Activated B cell treated with CpG ODN at 0.5 μM for 24 hours (primary cell): Measurements from ENCODE around the gene MFAP3L. TPM values are rescaled to one million over a fixed set of nuclear protein-coding genes. Genes with fewer than 3 reads are reported as not detected.
A peak's percentile ranks its signal among the peaks of the same experiment; 100 is the strongest.

ENCODE experiments used
- ATAC-seq: fragments of 200-7000 bp; cut with Tn5 transposase; one replicate; pipeline ENCODE4 v1.10.0; 2021; ENCODE audit warnings: low read depth, mild to moderate bottlenecking, moderate library complexity
- CTCF ChIA-PET: fragments of 350-600 bp; sonication (Branson Sonifier 250); formaldehyde crosslinking; loops from one replicate; lab custom pipeline; 2021; ENCODE audit warnings: antibody characterized with exemption; lab: Charles Lee
- POLR2A ChIA-PET: fragments of 350-600 bp; sonication (Branson Sonifier 250); formaldehyde crosslinking; loops from one replicate; lab custom pipeline; 2021; ENCODE audit warnings: antibody characterized with exemption; lab: Charles Lee
- DNase-seq: peaks from one replicate; pipeline ENCODE4 v3.0.0; 2022
- H3K27ac Mint-ChIP-seq: one replicate; pipeline ENCODE4 v1.8.0; 2020; ENCODE audit warnings: mixed read lengths
- H3K27me3 Mint-ChIP-seq: one replicate; pipeline ENCODE4 v1.8.0; 2021; ENCODE audit warnings: mixed read lengths
- H3K36me3 Mint-ChIP-seq: one replicate; pipeline ENCODE4 v1.8.0; 2021; ENCODE audit warnings: low read depth, mixed read lengths
- H3K4me1 Mint-ChIP-seq: one replicate; pipeline ENCODE4 v1.8.0; 2021; ENCODE audit warnings: mixed read lengths
- H3K4me3 Mint-ChIP-seq: one replicate; pipeline ENCODE4 v1.8.0; 2020; ENCODE audit warnings: mild to moderate bottlenecking, mixed read lengths
- H3K9me3 Mint-ChIP-seq: one replicate; pipeline ENCODE4 v1.8.0; 2020; ENCODE audit warnings: mixed read lengths
- intact Hi-C: fragments of 100-400 bp; cut with micrococcal nuclease; formaldehyde crosslinking; loops from one replicate; pipeline ENCODE4 v1.15.1; 2024
- total RNA-seq: library from RNA; stranded (reverse); gene quantifications from 2 replicates; pipeline ENCODE4 v1.2.3, GENCODE V29; 2022
- TF ChIP-seq, protein P1 (sequence below): fragments of 200-600 bp; IDR thresholded peaks from one replicate; pipeline ENCODE4 v1.8.0; 2022; ENCODE audit warnings: antibody characterized with exemption, mild to moderate bottlenecking

Gene MFAP3L
- total RNA-seq, 1 donor from 2014 or later, result 1.0 TPM

- ChIA-PET POLR2A (no interaction called here), CTCF (no interaction called here)
- Mint-ChIP-seq H3K4me1 (peaks cover 7% of the 10 kb centered on the region), H3K9me3 (no peaks in the 10 kb centered on the region), H3K4me3 (no peak overlapping the region), H3K27ac (no peak overlapping the region), H3K27me3 (peaks cover 3% of the 10 kb centered on the region), H3K36me3 (no peaks in the 10 kb centered on the region)
- TF ChIP-seq, protein P1, sequence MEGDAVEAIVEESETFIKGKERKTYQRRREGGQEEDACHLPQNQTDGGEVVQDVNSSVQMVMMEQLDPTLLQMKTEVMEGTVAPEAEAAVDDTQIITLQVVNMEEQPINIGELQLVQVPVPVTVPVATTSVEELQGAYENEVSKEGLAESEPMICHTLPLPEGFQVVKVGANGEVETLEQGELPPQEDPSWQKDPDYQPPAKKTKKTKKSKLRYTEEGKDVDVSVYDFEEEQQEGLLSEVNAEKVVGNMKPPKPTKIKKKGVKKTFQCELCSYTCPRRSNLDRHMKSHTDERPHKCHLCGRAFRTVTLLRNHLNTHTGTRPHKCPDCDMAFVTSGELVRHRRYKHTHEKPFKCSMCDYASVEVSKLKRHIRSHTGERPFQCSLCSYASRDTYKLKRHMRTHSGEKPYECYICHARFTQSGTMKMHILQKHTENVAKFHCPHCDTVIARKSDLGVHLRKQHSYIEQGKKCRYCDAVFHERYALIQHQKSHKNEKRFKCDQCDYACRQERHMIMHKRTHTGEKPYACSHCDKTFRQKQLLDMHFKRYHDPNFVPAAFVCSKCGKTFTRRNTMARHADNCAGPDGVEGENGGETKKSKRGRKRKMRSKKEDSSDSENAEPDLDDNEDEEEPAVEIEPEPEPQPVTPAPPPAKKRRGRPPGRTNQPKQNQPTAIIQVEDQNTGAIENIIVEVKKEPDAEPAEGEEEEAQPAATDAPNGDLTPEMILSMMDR, result no peak
- DNase-seq (no peak), ATAC-seq (no peak)
- intact Hi-C loops, result no loop called here
Observed at GRCh38 chr4:170011921-170012628, 14.1 kb downstream of the MFAP3L start.

DNA sequence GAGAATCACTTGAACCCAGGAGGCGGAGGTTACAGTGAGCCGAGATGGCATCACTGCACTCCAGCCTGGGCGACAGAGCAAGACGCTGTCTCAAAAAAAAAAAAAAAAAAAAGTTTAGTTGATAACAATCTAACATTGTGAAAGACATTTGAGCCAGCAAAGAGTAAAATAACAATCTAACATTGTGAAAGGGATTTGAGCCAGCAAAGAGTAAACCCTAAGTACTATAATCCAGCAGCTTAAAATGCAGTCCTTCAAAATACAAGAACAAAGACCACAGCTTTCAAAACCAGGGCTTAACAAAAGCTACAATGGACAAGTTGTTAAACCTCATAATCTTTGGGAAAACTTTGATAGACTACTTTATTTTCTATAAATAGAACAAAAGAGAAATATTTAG, 16.9 kb downstream of the MFAP3L start:
- intact Hi-C loops, result no loop called here
- Mint-ChIP-seq H3K27me3 (peaks cover 8% of the 10 kb centered on the region), H3K4me3 (no peak overlapping the region), H3K27ac (no peak overlapping the region), H3K4me1 (peaks cover 7% of the 10 kb centered on the region), H3K36me3 (no peaks in the 10 kb centered on the region), H3K9me3 (no peaks in the 10 kb centered on the region)
- ATAC-seq (no peak), DNase-seq (no peak)
- TF ChIP-seq, protein P1, result no peak
- ChIA-PET POLR2A (no interaction called here), CTCF (interaction anchor here (0.6 kb wide), 1 partner anchor 11 kb away, joined by 3 read pairs; no protein-coding TSS in a partner anchor)

DNA sequence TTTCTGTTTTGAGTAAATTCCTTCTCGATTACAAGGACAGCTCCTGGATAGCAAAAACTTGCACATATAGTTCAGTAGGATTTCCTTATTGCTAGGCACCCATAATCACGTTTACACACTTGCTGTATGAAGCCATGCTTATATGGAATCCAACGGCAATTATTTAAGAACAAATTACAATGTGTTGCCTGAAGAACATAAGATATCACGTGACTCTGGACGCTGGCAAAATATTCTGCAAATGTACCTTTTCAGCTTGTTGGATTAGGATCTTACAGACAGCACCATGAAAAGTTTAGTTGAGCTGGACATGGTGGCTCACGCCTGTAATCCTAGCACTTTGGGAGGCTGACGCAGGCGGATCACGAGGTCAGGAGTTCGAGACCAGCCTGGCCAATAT, 17.4 kb downstream of the MFAP3L start:
- Mint-ChIP-seq H3K27me3 (peaks cover 8% of the 10 kb centered on the region), H3K36me3 (no peaks in the 10 kb centered on the region), H3K4me3 (no peak overlapping the region), H3K9me3 (no peaks in the 10 kb centered on the region), H3K27ac (no peak overlapping the region), H3K4me1 (peaks cover 7% of the 10 kb centered on the region)
- POLR2A ChIA-PET, result no interaction called here
- intact Hi-C loops, result no loop called here
- CTCF ChIA-PET, result interaction anchor here (1.3 kb wide), 1 partner anchor 198 kb away, joined by 4 read pairs; no protein-coding TSS in a partner anchor
- no peak for ATAC-seq
- DNase-seq, result no peak
- TF ChIP-seq, protein P1, result no peak

GRCh38 chr4:170008371-170008770, 17.8 kb downstream of the MFAP3L start:
- Mint-ChIP-seq H3K9me3 (no peaks in the 10 kb centered on the region), H3K4me3 (peak overlapping the region; percentile 51), H3K4me1 (peaks cover 7% of the 10 kb centered on the region), H3K27me3 (peaks cover 8% of the 10 kb centered on the region), H3K36me3 (no peaks in the 10 kb centered on the region), H3K27ac (no peak overlapping the region)
- intact Hi-C loops, result no loop called here
- no peak for ATAC-seq
- ChIA-PET CTCF (interaction anchor here (1.3 kb wide), 1 partner anchor 198 kb away, joined by 4 read pairs; no protein-coding TSS in a partner anchor), POLR2A (no interaction called here)
- TF ChIP-seq, protein P1, result no peak
- DNase-seq, result no peak

DNA sequence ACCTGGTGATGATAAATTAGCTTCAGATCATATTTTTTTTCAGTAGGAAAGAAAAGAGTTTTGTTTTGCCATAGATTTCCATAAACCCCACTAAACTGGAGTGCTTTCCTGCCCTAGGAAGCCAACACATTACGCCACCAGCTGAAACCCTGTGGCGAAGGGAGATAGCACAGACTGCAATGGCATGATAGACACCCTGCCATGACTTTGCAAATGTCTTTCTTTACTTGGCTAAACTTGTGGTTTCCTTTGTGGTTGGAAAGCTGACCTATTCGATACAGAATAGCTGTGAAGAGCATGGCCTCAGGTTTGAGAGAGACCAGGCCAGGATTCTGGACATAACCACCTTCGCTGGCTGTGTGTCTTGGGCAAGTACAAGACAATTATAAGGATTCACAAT, 19.1 kb downstream of the MFAP3L start:
- intact Hi-C loops, result no loop called here
- TF ChIP-seq, protein P1, result no peak
- POLR2A ChIA-PET, result no interaction called here

More for the DNA sequence above, 19.1 kb downstream of the MFAP3L start:
- Mint-ChIP-seq H3K36me3 (no peaks in the 10 kb centered on the region), H3K9me3 (no peaks in the 10 kb centered on the region), H3K27ac (no peak overlapping the region), H3K4me3 (no peak overlapping the region), H3K27me3 (peaks cover 8% of the 10 kb centered on the region), H3K4me1 (peaks cover 7% of the 10 kb centered on the region)
- no peak for DNase-seq
- no peak for ATAC-seq
- CTCF ChIA-PET, result no interaction called here
